PC-3 (cell line): Measurements from ENCODE around the gene CYBC1. TPM values are rescaled to one million over a fixed set of nuclear protein-coding genes. Genes with fewer than 3 reads are reported as not detected.

Source experiments
- ATAC-seq: fragments of 200-7000 bp; cut with Tn5 transposase; 2 replicates; pipeline ENCODE4 v1.9.1; 2020; ENCODE audit warnings: mild to moderate bottlenecking, moderate library complexity
- BruUV-seq: library from RNA; stranded (reverse); fragments of 400-500 nt; replicated peaks from 2 replicates; lab custom pipeline; 2021; lab: Mats Ljungman, UMichigan
- CTCF ChIA-PET: fragments of 300-600 bp; sonication (Branson Sonifier 250); formaldehyde crosslinking; loops from one replicate; lab custom pipeline; 2022; ENCODE audit warnings: antibody characterized with exemption; lab: Charles Lee
- POLR2A ChIA-PET: fragments of 300-600 bp; sonication (Branson Sonifier 250); formaldehyde crosslinking; loops from one replicate; lab custom pipeline; 2022; ENCODE audit warnings: antibody characterized with exemption; ENCODE audit not compliant: unreplicated experiment; lab: Charles Lee
- DNase-seq: peaks from one replicate; pipeline ENCODE4 v3.0.0-alpha.2; 2015
- H2AFZ ChIP-seq: fragments of 300-600 bp; sonication (generic); 2 replicates; pipeline ENCODE4 v1.6.0; 2016; ENCODE audit warnings: antibody characterized with exemption, low read length
- H3F3A ChIP-seq: fragments of 300-600 bp; sonication (generic); one replicate; pipeline ENCODE4 v1.6.0; 2017; ENCODE audit warnings: antibody characterized with exemption, low read length, control low read depth, mild to moderate bottlenecking; ENCODE audit not compliant: unreplicated experiment
- H3K27ac ChIP-seq: fragments of 300-600 bp; sonication (generic); 2 replicates; pipeline ENCODE4 v1.5.1; 2016; ENCODE audit warnings: mild to moderate bottlenecking, low read length
- H3K27me3 ChIP-seq: fragments of 300-600 bp; sonication (generic); 2 replicates; pipeline ENCODE4 v1.6.1; 2016; ENCODE audit warnings: low read length, mixed read lengths
- H3K36me3 ChIP-seq: fragments of 300-600 bp; sonication (generic); 2 replicates; pipeline ENCODE4 v1.6.1; 2016; ENCODE audit warnings: low read depth, mixed run types, low read length, mixed read lengths
- H3K4me1 ChIP-seq: fragments of 300-600 bp; sonication (generic); 2 replicates; pipeline ENCODE4 v1.5.1; 2016; ENCODE audit warnings: low read length; ENCODE audit not compliant: insufficient read depth
- H3K4me2 ChIP-seq: fragments of 300-600 bp; sonication (generic); 2 replicates; pipeline ENCODE4 v1.6.0; 2016; ENCODE audit warnings: low read length
- H3K4me3 ChIP-seq: fragments of 300-600 bp; sonication (generic); 2 replicates; pipeline ENCODE4 v1.5.1; 2016; ENCODE audit warnings: mild to moderate bottlenecking, low read length, mixed read lengths
- H3K79me2 ChIP-seq: fragments of 300-600 bp; sonication (generic); 2 replicates; pipeline ENCODE4 v1.6.1; 2017; ENCODE audit warnings: low read length, mixed read lengths
- H3K9ac ChIP-seq: fragments of 300-600 bp; sonication (generic); 2 replicates; pipeline ENCODE4 v1.6.0; 2016; ENCODE audit warnings: mild to moderate bottlenecking, low read length
- H3K9me2 ChIP-seq: fragments of 300-600 bp; sonication (generic); replicated peaks from 2 replicates; pipeline ENCODE4 v1.6.1; 2016; ENCODE audit warnings: mixed run types, low read length, mixed read lengths
- H3K9me3 ChIP-seq: fragments of 300-600 bp; sonication (generic); 2 replicates; pipeline ENCODE4 v1.6.1; 2016; ENCODE audit warnings: low read length, mixed read lengths
- H4K20me1 ChIP-seq: fragments of 300-600 bp; sonication (generic); 2 replicates; pipeline ENCODE4 v1.6.1; 2016; ENCODE audit warnings: low read length, mixed read lengths
- CTCF ChIP-seq: fragments of 300-600 bp; sonication (generic); conservative IDR thresholded peaks from 2 replicates; pipeline ENCODE4 v1.5.1; 2017; ENCODE audit warnings: antibody characterized with exemption, low read depth, mild to moderate bottlenecking, low read length
- EZH2 ChIP-seq: fragments of 300-600 bp; sonication (generic); IDR thresholded peaks from one replicate; pipeline ENCODE4 v1.6.1; 2017; ENCODE audit warnings: antibody characterized with exemption, mild to moderate bottlenecking, low read length; ENCODE audit not compliant: unreplicated experiment
- EZH2phosphoT487 ChIP-seq: fragments of 300-600 bp; sonication (generic); IDR thresholded peaks from 2 replicates; pipeline ENCODE4 v1.6.1; 2018; ENCODE audit warnings: mild to moderate bottlenecking, antibody characterized with exemption, low read length, borderline replicate concordance
- intact Hi-C: fragments of 100-400 bp; cut with micrococcal nuclease; formaldehyde crosslinking; loops from 2 replicates; pipeline ENCODE4 v1.9.0; 2023
- total RNA-seq: library from RNA; depleted of rRNA; stranded (reverse); fragments of >200 nt; gene quantifications from 2 replicates; pipeline ENCODE4 v1.2.3, GENCODE V29; 2014

CYBC1 gene
- total RNA-seq, 1 experiment from 2014 or later = 77.2 TPM

- no peaks in the 10 kb centered on the region for H4K20me1 ChIP-seq
- ATAC-seq (no peak), DNase-seq (no peak)
- BruUV-seq = TSS peak; percentile 12
- no peak overlapping the region for H3K4me3 ChIP-seq
- H3K9me2 ChIP-seq = no peaks in the 10 kb centered on the region
- no peaks in the 10 kb centered on the region for H3K4me1 ChIP-seq
- H3K27ac ChIP-seq = no peak overlapping the region
- intact Hi-C loops = no loop called here
- POLR2A ChIA-PET = no interaction called here
- H3K9ac ChIP-seq = no peak overlapping the region
- TF ChIP-seq EZH2phosphoT487 (no peak), EZH2 (no peak), CTCF (no peak)
- CTCF ChIA-PET = no interaction called here
- no peaks in the 10 kb centered on the region for H3F3A ChIP-seq
- no peaks in the 10 kb centered on the region for H3K9me3 ChIP-seq
- no peak overlapping the region for H3K4me2 ChIP-seq
- peaks cover 16% of the 10 kb centered on the region for H3K36me3 ChIP-seq
- H3K79me2 ChIP-seq = no peaks in the 10 kb centered on the region
- H2AFZ ChIP-seq = no peak overlapping the region
- H3K27me3 ChIP-seq = no peaks in the 10 kb centered on the region
Measured at GRCh38 chr17:82474223-82475010, 23.9 kb upstream of the CYBC1 start.

GRCh38 chr17:82470065-82470464, 19.5 kb upstream of the CYBC1 start:
- H2AFZ ChIP-seq = no peak overlapping the region
- BruUV-seq = no TSS peak
- intact Hi-C loops = no loop called here
- TF ChIP-seq EZH2 (no peak), CTCF (no peak), EZH2phosphoT487 (no peak)
- POLR2A ChIA-PET = no interaction called here
- no peak overlapping the region for H3K27ac ChIP-seq
- H3K4me1 ChIP-seq = no peaks in the 10 kb centered on the region
- DNase-seq = no peak
- CTCF ChIA-PET = no interaction called here
- H3K79me2 ChIP-seq = no peaks in the 10 kb centered on the region
- ATAC-seq = no peak
- H4K20me1 ChIP-seq = no peaks in the 10 kb centered on the region
- no peaks in the 10 kb centered on the region for H3K9me3 ChIP-seq
- H3F3A ChIP-seq = no peaks in the 10 kb centered on the region
- H3K4me2 ChIP-seq = no peak overlapping the region
- H3K36me3 ChIP-seq = peaks cover 26% of the 10 kb centered on the region
- H3K4me3 ChIP-seq = no peak overlapping the region
- no peak overlapping the region for H3K9ac ChIP-seq
- no peaks in the 10 kb centered on the region for H3K9me2 ChIP-seq
- H3K27me3 ChIP-seq = no peaks in the 10 kb centered on the region

- no peaks in the 10 kb centered on the region for H3K79me2 ChIP-seq
- intact Hi-C loops = no loop called here
- POLR2A ChIA-PET = no interaction called here
- CTCF ChIA-PET = no interaction called here
- no peak overlapping the region for H3K27ac ChIP-seq
- H3K4me1 ChIP-seq = no peaks in the 10 kb centered on the region
- H3K4me3 ChIP-seq = no peak overlapping the region
- no peak overlapping the region for H3K4me2 ChIP-seq
- H2AFZ ChIP-seq = no peak overlapping the region
- no peak overlapping the region for H3K9ac ChIP-seq
- H3K9me2 ChIP-seq = no peaks in the 10 kb centered on the region
- H3K27me3 ChIP-seq = no peaks in the 10 kb centered on the region
- H3K36me3 ChIP-seq = peaks cover 19% of the 10 kb centered on the region
- H3K9me3 ChIP-seq = no peaks in the 10 kb centered on the region
- H3F3A ChIP-seq = no peaks in the 10 kb centered on the region
- DNase-seq (no peak), ATAC-seq (no peak)
- no TSS peak for BruUV-seq
- no peaks in the 10 kb centered on the region for H4K20me1 ChIP-seq
- TF ChIP-seq CTCF = no peak
- no peak for TF ChIP-seq EZH2
- TF ChIP-seq EZH2phosphoT487 = no peak
Measured at GRCh38 chr17:82468692-82469091, 18.1 kb upstream of the CYBC1 start.
